Left ventricle myocardium inferior (tissue), 1 donor: ENCODE measurements around the gene APMAP. TPM values are rescaled to one million over a fixed set of nuclear protein-coding genes. Genes with fewer than 3 reads are reported as not detected.

Source experiments
- DNase-seq: peaks from one replicate; pipeline ENCODE4 v3.0.0-alpha.2; 2020
- H3K27ac ChIP-seq: fragments of 200-600 bp; replicated peaks from 2 replicates; pipeline ENCODE4 v1.8.0; 2021
- H3K27me3 ChIP-seq: fragments of 200-600 bp; 2 replicates; pipeline ENCODE4 v1.8.0; 2021; ENCODE audit warnings: low read depth
- H3K36me3 ChIP-seq: fragments of 200-600 bp; 2 replicates; pipeline ENCODE4 v1.8.0; 2021
- H3K4me1 ChIP-seq: fragments of 200-600 bp; 2 replicates; pipeline ENCODE4 v1.8.0; 2021
- H3K4me3 ChIP-seq: fragments of 200-600 bp; 2 replicates; pipeline ENCODE4 v1.8.0; 2021; ENCODE audit warnings: mild to moderate bottlenecking, moderate library complexity
- H3K9me3 ChIP-seq: fragments of 200-600 bp; replicated peaks from 2 replicates; pipeline ENCODE4 v1.8.0; 2021
- CTCF ChIP-seq: fragments of 200-600 bp; IDR thresholded peaks from 2 replicates; pipeline ENCODE4 v1.8.0; 2021; ENCODE audit warnings: antibody characterized with exemption, mild to moderate bottlenecking, borderline replicate concordance
- intact Hi-C: fragments of 100-400 bp; cut with micrococcal nuclease; formaldehyde crosslinking; loops from one replicate; pipeline ENCODE4 v1.11.0; 2022
- total RNA-seq: library from RNA; stranded (reverse); fragmentation: NEBNext Ultra II Directional; extraction: Animal tissue kit (Norgen Biotek cat#: 25700); gene quantifications from one replicate; pipeline ENCODE4 v1.2.1, GENCODE V29; 2021
- donor health status: DM: no; HTN: yes; CAD: no; lungs with severe emphysema.

Gene APMAP
- total RNA-seq, 1 donor from 2014 or later: 23.8 TPM

DNA sequence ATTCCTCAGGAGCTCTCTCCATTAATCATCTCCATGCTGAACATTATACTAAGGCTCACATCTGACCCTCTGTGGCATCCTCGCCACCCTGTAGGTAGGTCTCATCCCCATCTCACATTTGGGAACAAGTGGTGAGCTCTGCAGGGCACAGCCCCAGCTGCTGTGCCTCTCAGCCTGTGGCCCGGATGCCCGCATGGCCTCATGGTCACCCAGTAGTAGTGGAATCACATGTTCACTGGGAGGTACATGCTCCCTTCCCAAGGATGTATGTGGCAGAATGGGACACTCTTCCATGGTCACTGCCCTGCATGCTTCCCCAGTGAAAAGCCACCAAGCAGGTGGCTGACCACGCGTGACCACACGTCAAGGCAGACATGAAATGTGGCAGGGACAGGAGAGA lies 26.3 kb upstream of the APMAP start:
- Histone ChIP-seq H3K9me3 (no peaks in the 10 kb centered on the region), H3K27me3 (no peaks in the 10 kb centered on the region), H3K27ac (no peak overlapping the region), H3K36me3 (peaks cover 78% of the 10 kb centered on the region), H3K4me3 (no peak overlapping the region), H3K4me1 (peaks cover 76% of the 10 kb centered on the region)
- no peak for DNase-seq
- TF ChIP-seq CTCF: no peak
- intact Hi-C loops: no loop called here

DNA sequence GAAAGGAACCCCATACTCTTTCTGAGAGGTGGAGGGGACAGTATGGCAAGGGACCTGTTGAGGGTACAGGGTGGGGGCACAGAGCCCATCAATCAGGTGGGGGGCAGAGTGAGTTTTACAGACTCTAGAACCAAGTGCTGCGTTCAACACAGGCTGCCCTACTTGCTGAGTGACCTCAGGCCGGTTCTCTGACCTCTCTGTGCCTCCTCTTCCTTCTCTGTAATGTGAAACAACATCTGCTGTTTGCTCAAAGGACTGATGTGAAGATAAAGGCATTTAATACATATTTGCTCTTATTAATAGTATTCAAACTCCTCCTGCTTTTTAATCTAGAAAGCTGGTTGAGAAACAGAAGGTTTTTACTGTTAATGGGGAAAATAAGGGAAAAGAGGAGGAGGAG lies 25.9 kb upstream of the APMAP start:
- intact Hi-C loops: no loop called here
- Histone ChIP-seq H3K27me3 (no peaks in the 10 kb centered on the region), H3K4me1 (peaks cover 76% of the 10 kb centered on the region), H3K4me3 (no peak overlapping the region), H3K27ac (no peak overlapping the region), H3K9me3 (no peaks in the 10 kb centered on the region), H3K36me3 (peaks cover 82% of the 10 kb centered on the region)
- no peak for DNase-seq
- TF ChIP-seq CTCF: no peak

DNA sequence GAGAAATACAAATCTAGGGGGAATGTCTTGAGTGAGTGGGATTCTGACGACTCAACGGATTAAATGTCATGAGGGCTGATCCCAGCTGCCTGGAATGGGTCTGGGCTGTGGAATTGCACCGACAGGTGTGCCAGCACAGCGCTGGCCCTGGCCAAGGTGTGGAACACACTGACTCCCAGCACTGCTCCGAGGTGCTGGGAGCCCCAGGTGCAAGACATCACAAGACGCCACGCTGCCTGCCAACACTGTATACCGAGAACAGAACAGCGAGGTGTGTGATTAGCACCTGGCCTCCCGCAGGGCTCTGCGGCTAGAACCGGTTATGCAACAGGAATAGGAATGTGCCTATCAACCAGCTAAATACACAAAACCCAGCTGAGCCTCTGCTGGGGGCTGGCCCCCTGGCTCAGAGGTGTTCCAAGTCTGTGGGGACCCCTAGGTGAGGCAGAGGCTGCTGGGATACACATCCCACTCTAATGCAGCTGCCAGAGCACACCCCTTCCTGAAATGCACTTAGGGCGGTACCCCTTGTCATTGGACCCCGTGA lies 24.8 kb upstream of the APMAP start:
- H3K27ac ChIP-seq: no peak overlapping the region
- no peaks in the 10 kb centered on the region for H3K9me3 ChIP-seq
- no peak for DNase-seq
- no peak for TF ChIP-seq CTCF
- H3K4me3 ChIP-seq: no peak overlapping the region
- peaks cover 76% of the 10 kb centered on the region for H3K4me1 ChIP-seq
- H3K27me3 ChIP-seq: no peaks in the 10 kb centered on the region
- intact Hi-C loops: no loop called here
- peaks cover 83% of the 10 kb centered on the region for H3K36me3 ChIP-seq

GRCh38 chr20:25016471-25016870 lies 23.9 kb upstream of the APMAP start:
- intact Hi-C loops: no loop called here
- H3K27me3 ChIP-seq: no peaks in the 10 kb centered on the region
- peaks cover 90% of the 10 kb centered on the region for H3K36me3 ChIP-seq
- H3K4me1 ChIP-seq: peaks cover 76% of the 10 kb centered on the region
- H3K9me3 ChIP-seq: no peaks in the 10 kb centered on the region
- H3K4me3 ChIP-seq: no peak overlapping the region
- no peak overlapping the region for H3K27ac ChIP-seq
- TF ChIP-seq CTCF: no peak
- no peak for DNase-seq

GRCh38 chr20:25015986-25016385 lies 23.4 kb upstream of the APMAP start:
- TF ChIP-seq CTCF: no peak
- H3K4me3 ChIP-seq: no peak overlapping the region
- intact Hi-C loops: no loop called here
- H3K4me1 ChIP-seq: peaks cover 76% of the 10 kb centered on the region
- no peaks in the 10 kb centered on the region for H3K9me3 ChIP-seq
- DNase-seq: no peak
- H3K27ac ChIP-seq: no peak overlapping the region
- peaks cover 90% of the 10 kb centered on the region for H3K36me3 ChIP-seq
- no peaks in the 10 kb centered on the region for H3K27me3 ChIP-seq

- DNase-seq: no peak
- no peak for TF ChIP-seq CTCF
- Histone ChIP-seq H3K27ac (no peak overlapping the region), H3K4me1 (peaks cover 79% of the 10 kb centered on the region), H3K9me3 (no peaks in the 10 kb centered on the region), H3K36me3 (peaks cover 91% of the 10 kb centered on the region), H3K4me3 (no peak overlapping the region), H3K27me3 (no peaks in the 10 kb centered on the region)
- intact Hi-C loops: no loop called here
Measured at GRCh38 chr20:25014816-25015215, 22.3 kb upstream of the APMAP start.
